22Rv1 (cell line): ENCODE data around the gene PRR4.

ENCODE experiments used
- H3K27ac ChIP-seq: fragments of 450-650 bp; 2 replicates; pipeline ENCODE4 v1.5.1; 2017
- CTCF ChIP-seq: fragments of 450-650 bp; IDR thresholded peaks from 2 replicates; pipeline ENCODE4 v1.5.1; 2017; ENCODE audit warnings: mild to moderate bottlenecking
- ZFX ChIP-seq: fragments of 450-650 bp; IDR thresholded peaks from 2 replicates; pipeline ENCODE4 v1.6.1; 2017; ENCODE audit warnings: antibody characterized with exemption, borderline replicate concordance

PRR4 gene

DNA sequence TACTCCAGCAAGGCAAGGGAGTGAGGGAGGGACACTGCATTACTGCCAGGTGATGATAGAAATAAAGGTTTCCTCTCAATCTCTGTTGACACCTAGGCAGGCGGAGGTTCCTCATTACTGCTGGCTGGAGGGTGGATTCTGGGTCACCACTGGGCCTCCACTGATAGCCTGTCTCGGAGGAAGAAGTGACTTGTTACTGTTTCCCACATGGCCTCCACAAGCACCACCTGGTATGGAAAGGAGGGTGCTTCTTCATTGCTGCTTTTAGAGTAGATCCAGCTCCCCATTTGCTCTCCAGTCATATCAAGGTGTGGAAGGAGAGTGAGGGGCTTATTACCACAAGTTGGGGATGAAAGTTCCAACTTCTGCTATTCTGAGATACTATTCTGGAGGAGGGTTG, 6.4 kb downstream of the PRR4 start:
- TF ChIP-seq ZFX, result no peak
- no peak for TF ChIP-seq CTCF
- no peak overlapping the region for H3K27ac ChIP-seq

DNA sequence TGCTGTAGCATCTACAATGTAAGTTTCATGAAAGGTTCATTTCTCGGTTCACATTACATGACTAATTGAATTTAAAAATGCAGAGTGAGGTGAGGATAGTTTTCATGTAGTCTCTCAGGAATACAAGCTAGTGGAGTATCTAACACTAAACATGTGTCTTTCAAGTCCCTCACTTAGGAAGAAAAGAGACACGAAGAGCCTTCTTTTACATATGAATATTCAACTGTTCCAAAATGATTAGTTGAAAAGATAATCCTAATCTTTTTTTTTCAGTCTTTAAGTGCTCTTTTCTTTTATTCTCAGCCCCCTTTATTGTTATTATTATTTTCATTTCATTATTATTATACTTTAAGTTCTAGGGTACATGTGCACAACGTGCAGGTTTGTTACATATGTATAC, 10.8 kb downstream of the PRR4 start:
- H3K27ac ChIP-seq, result no peak overlapping the region
- TF ChIP-seq ZFX, result no peak
- no peak for TF ChIP-seq CTCF

- no peak overlapping the region for H3K27ac ChIP-seq
- no peak for TF ChIP-seq ZFX
- TF ChIP-seq CTCF, result no peak
Measured at GRCh38 chr12:10829994-10830393, 19.3 kb downstream of the PRR4 start.

DNA sequence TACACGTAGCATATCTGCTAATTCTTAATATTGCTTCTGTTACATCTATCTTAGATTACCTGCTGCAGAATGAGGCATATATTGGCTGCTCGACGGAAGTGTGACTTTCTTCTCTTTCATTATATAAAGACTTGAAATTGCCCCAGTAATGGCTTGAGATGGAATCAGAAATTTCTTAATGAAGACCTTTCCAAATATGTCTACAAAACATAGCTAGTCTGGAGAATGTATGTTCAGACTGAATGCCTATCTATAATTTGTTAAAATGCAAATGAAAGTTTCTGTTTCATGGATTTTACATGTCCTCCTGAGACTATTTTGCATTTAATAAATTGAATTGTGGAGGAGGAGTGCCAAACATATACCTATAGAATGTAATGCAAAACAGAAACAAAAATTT, 23.0 kb downstream of the PRR4 start, which contains the start of gene TAS2R10:
Gene TAS2R10 (minus strand): TSS at position 101 of the 400 bp plus-strand sequence. CDS start 89 bp downstream, at position 12.
- no peak within 1 kb of the TSS for H3K27ac ChIP-seq
- no peak for TF ChIP-seq CTCF
- TF ChIP-seq ZFX, result no peak

DNA sequence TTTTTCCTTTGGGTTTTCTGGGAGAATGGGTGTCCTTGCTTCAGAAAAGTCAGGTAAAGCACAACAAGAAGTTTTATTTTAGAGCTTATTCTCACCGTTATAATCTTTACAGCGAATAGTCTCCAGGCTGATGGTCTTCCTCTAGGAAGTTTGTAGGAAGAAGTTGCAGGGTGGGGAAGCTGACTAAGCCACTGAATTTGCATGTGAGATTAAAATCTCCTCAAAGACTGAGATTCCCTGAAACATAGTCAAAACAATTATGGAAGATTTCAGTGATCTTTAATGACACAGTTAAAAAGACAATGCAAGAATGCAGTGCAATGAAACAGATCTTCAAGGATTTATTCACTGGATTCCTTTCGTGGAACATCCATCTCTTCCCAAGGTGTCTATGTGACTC, 24.3 kb downstream of the PRR4 start:
- no peak for TF ChIP-seq CTCF
- TF ChIP-seq ZFX, result no peak
- no peak overlapping the region for H3K27ac ChIP-seq

DNA sequence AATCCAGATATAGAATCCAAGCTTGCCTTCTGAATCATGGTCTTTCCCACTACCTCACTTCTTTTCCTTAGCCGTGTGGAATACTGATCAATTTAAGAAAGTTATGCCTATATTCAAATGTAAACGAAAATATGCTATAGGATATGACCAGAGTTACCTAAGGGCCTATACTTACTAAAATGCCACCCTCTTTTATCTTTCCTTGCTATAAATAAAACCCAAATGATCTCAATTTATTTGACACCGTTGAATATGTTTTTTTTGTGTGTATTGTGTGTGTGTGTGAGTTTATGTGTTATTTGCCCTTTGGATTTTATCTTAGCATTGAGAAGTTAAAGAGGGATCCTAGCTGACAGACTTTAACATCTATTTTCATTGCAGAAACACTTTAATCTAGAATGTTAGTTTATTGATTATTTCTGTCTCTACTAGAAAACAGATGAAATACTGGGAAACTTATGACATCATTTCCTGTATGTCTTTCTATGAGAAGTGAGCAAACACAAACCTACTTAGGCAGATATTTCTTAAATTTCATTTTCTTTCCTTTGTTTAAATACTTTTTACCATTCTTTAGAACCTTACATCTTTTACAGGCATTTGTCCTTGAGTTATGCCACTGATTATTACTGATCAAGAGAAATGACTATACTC, 37.3 kb downstream of the PRR4 start:
- H3K27ac ChIP-seq, result no peak overlapping the region
- TF ChIP-seq ZFX (no peak), CTCF (no peak)

DNA sequence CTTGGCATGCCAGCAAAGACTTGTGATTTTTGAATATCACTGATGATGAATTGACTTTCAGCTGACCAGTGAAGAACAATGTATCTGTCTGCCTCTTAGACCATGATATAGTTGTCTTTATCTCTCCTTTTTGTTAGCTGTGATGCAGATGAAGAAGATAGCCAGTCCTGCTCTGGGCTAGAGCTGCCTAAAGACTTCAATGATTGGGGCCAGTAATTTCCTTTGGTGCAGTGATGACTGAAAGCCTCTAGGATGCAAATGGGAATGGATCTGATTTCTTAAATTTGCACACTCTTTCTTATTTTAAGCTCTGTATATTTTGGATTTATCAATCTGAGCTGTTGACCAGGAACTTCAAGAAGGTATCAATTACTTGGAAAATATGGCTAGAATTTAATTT, 39.2 kb downstream of the PRR4 start, which contains the start of gene TAS2R9:
Gene TAS2R9 (minus strand): TSS at position 101 of the 400 bp plus-strand sequence. CDS start 93 bp downstream, at position 8.
- H3K27ac ChIP-seq, result no peak within 1 kb of the TSS
- TF ChIP-seq CTCF (no peak), ZFX (no peak)
